Testis (tissue), 2 donors: ENCODE measurements around the gene WDR53.

ENCODE experiments used
- POLR2A ChIP-seq: fragments of 450-650 bp; IDR thresholded peaks from one replicate; pipeline ENCODE4 v1.6.1; 2017; ENCODE audit warnings: antibody characterized with exemption, mild to moderate bottlenecking, moderate library complexity
- TF ChIP-seq, protein P1 (sequence below), 3 experiments: fragments of 450-650 bp in 2 of 3; fragments of 200-600 bp in 1 of 3; sonication (generic) in 1 of 3; IDR thresholded peaks; one replicate each; pipeline ENCODE4 v1.5.1; 2016 to 2019; ENCODE audit warnings: antibody characterized with exemption in 3 of 3, mild to moderate bottlenecking in 2 of 3, moderate library complexity in 1 of 3

DNA sequence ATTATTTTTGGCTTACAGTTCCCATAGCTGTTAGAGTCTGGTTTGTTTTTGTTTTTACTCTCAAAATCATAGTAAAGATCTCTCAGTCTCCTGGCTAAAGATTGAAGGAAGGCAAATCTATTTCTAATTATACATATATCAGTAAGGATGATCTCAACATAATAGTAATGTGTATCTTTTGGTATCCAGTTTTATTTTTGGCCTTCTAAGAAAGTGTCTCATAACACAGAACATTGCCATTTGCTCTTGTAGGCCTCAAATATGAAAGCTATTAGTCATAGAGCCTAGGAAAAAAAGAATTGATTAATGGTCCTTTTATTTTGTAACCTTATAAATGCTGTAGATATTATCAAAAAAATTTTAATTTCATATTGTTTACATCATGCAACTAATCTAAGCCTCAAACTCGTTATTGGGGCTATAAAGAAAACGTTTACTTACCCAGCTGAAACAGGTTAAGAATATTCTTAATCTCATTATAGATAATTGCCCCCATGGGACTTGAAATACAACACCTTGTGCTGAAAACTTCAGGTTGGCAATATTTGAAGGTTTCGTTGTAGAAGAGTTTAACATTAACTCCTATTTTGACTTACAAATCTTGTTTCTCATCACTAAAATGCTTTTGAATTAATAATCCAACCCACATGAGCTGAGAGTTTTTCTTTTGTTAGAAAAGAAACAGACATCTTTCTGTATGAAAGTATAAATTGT is 16.8 kb upstream of the WDR53 start:
- TF ChIP-seq, protein P1, sequence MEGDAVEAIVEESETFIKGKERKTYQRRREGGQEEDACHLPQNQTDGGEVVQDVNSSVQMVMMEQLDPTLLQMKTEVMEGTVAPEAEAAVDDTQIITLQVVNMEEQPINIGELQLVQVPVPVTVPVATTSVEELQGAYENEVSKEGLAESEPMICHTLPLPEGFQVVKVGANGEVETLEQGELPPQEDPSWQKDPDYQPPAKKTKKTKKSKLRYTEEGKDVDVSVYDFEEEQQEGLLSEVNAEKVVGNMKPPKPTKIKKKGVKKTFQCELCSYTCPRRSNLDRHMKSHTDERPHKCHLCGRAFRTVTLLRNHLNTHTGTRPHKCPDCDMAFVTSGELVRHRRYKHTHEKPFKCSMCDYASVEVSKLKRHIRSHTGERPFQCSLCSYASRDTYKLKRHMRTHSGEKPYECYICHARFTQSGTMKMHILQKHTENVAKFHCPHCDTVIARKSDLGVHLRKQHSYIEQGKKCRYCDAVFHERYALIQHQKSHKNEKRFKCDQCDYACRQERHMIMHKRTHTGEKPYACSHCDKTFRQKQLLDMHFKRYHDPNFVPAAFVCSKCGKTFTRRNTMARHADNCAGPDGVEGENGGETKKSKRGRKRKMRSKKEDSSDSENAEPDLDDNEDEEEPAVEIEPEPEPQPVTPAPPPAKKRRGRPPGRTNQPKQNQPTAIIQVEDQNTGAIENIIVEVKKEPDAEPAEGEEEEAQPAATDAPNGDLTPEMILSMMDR (IDR thresholded peaks at IDR 0.05): no peak
- no peak for TF ChIP-seq POLR2A
